Eye (tissue), 1 donor: Measurements from ENCODE around the gene RHOC.

Source experiments
- DNase-seq: peaks from one replicate; pipeline ENCODE4 v3.0.0-alpha.2; 2015

The RHOC gene

DNA sequence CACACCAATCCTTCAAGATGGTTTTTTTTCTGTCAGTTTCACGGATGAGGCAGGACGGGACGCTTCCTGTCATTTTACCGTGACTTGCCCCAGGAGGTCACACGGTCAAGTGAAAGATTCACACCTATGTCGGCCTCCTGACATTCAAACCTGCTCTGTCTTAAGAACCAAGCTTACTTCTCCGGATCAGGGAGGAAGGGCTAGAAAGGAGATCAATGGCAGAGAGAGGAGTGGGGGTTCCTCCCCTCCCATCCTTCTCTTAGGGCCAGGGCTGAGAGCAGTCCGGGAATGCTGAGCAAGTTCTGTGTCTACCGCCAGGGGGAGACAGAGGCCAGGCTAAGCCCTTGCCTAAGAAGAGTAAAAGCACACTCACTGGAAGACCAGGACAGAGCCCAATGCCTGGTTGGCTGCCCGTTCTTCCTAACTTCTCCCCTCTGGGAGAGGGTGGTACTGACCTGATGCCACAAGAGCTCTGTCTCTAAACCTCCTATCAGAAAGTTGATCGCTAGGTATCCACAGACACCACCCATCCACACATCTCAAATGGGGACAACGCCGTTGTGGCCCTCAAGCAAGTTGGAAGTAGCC lies 9.3 kb upstream of the RHOC start:
- DNase-seq, result peak; percentile 98

DNA sequence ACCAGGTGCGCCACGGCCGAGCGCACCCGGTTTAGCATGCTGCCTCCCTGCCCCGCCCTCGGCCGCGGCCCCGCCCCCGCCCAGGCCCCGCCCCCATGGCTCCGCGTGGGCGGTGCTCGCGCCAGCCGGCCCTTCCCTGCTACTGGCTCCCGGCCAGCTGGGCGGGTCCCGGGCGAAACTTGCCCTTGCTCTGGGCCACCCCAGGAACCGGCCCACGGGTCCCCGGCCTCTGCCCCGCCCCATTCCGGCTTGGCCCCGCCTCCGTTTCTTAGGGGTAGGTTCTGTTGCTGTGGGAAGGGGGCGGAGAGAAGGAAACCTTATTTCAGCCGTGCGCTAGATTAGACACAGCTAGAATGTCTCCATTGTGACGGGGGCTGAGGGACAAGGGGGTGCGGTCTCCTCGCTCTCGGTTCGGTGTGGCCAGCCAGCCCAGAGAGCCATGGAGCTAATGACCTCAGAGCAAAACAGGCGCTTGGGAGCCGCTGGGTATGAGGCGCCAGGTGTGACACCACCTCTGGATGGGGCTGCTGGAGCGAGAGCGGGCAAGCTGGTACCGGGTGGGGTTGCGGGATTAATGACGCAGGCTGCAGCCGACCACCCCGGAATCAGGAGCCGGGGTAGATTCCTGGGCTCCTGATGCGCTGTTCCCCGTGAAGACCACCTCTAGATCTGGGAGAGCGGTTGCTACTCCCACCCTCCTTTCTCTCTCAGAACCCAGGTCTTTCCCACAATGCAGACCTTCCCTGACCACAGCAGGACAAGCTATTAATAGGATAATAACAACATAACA lies 8.5 kb upstream of the RHOC start, which contains the start of gene PPM1J:
Gene PPM1J, minus strand, starts transcription at position 69 of the 790 bp plus-strand sequence. Its CDS starts 31 bp downstream, at position 38.
- peak; percentile 94 for DNase-seq

DNA sequence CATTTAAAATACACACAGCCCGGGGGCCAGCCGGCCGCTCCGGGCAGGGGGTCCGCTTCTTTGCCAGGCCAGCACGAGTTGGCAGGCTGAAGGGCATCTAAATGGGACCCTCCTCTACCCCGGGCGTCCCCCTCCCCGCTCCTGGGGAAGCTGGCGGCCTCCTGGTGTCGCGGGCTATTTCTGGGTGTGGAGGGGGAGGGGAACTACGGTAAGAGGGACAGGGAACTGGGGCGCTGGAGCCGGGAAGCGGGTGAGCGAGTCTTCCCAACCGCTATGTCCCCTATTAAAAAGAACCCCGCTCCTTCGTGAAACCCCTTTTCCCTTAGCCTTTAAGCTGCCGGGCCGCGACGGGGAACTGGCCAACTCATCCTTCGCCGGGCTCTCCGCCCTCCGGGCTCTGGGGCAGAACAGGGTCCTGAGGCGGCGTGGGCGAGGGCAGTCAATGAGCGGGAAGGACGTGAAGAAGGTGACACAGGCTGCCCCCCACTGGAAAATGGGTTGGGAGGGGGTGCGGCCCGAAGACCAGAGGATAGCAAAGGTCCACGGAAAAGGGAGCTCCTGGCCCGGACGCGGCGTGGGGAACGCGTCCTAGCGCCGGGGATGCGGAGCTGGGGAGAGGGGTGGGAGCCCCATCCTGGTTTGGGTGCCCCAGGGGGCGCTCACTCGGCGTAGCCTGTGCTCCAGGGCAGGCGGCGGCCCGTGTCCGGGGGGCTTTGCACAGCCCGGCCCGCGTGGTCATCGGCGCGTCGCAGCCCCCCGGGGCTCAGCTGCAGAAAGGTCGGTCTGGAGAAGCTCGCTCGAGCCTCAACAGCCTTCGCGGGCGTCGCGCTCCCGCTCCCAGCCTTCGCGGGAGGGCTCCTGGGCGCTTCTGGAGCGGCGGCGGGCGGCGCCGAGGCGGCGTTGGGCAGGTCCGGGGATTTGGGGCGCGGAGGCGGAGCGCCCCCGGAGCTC lies 7.7 kb upstream of the RHOC start:
- DNase-seq, result peak; percentile 58

DNA sequence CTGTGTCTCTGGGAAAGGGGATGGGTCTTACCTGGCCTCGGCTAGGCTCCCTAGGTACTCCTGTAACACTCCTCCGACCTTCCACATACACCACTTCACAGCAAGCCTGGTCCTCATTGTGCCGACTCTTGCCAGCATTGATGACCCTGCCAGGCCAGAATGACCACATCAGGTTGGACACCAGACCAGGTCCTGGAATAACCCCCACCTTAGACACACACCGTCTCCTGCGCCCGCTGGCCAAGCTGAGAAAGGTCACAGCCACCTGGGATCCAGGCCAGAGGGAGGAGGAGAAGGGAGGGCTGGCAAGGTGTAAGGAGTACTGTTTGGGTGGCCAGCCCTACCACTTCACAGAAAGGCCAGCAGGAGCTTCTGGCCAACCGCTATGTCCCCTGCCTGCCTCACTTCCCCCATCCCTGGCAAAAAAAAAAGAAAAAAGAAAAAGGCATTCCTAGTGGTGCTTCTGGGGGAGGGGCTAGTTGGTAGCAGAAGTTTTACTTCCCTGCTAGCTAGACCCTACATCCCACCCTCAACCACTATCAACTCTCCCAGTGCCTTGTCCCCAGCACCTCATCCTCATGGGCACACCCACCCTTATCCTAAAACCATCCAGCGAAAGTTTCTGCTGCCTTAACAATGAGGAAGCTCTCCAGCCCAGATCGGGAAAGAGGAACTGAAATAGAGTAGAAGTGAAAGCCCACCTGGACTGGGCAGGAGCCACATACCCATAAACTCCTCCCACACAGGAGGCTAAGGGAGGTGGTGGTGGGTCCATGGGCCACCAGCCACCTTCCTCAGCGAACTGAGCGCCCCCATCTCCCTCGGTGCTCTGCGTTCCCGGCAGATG lies 6.8 kb upstream of the RHOC start:
- no peak for DNase-seq

DNA sequence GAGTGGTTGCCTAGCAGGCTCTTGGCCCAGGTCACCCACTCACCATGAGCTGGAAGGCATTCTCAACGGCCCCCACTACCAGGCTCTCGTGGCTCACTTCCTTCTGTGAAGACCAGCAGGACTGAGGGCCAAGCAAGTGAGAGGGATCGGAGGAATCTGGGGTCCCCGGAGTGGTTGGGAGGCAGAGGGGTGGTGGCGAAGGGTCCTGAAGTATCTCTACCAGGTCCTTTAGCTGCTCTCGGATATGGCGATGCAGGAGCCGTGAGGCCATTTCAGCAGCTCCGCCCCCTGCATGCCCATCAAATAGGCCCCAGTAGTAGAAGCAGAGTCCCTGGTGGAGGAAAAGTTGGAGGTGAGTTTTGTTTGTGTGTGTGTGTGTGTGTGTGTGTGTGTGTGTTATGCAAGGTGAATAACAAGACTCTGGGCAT lies 5.8 kb upstream of the RHOC start:
- DNase-seq, result no peak

DNA sequence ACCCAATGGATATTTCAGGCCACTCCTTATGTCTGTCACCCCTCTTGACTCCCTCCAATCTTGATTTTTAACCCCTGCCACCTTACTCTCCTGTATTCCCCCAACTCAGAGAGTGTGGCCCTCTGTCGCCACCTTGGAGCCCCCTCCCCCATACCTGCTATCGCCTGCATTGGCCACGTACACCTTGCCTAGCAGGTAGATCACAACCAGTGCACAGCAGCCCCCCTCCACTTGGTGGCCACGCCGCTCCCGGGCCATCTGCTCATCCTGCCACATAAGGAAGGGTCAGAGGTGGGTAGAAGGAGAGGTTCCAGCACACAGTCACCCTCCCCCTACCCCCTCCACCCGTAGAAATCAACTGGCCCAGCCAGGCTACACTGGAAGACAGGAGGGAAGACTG lies 5.3 kb upstream of the RHOC start:
- DNase-seq, result no peak

DNA sequence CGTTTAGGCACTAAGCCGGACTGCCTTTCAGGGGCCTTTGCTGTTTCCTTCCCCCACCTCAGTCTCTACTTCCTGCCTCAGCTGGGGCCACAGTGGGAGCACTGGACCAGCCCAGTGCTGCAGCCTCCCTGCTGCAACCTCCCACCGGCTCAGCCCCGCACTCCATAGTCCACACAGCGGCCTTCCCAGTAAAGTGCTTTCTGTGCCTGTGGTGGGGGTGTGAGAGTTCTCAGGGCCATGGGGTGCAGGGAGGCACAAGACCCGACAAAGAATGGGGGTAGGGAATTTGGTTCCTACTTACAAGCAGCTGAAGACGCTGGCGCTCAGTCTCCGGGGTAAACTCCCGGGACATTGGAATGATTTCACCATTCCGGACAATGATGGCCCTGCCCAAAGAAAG lies 4.7 kb upstream of the RHOC start:
- DNase-seq, result no peak

DNA sequence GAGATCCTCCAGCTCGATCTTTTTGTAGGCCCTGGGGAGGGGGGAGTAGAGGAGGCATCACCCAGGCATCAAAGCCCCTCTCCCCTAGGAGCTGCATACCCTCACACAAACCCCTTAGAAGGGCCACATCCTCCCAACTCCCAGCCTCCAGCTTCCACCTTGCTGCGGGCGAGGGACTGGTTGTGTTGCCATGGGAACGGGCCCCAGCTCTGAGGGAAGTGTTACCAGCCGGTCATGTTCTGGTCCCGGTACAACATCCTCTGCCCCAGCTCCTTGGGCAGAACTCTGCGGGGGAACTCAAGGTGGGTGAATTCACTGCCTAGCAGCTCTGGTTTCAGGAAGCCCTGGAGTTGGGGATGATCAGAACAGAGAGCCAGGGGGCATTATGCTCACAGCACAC lies 4.1 kb upstream of the RHOC start:
- no peak for DNase-seq

DNA sequence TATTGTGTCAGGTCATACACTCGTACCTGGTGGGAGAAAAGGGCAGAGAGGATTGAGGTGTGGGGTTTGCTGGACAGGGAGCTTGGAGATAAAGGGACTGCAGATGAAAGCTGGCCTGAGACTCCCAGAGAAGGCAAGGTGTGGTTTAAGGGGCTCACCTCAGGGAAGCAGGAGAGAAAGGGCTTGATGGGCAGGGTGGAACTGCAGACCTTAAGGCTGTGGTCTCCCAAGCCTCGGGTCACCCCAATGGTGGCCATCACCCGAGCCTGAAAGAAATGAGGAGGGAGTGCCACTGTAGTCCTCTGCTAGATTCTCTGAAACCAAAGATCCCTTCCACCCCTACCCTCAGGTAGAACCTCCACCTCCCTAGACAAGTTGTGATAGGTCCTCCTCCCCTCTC lies 3.7 kb upstream of the RHOC start:
- DNase-seq, result no peak

DNA sequence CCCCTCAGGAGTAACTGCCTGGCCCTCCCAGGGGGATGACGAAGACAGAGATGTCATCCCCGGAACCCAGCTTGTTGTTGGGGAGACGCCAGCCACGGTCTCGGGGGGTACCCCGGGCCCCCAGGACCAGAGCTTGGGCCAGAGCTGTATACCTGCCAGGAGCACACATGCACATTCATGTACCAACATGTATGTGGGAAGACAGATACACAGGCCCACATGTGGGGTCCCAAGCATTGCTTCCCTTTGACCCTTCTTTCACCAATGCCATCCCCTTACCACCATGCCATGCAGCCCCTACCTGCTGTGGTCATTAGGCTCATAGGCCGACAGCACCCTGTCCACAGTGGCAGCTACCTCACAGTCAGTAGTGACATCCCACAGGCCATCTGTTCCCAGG lies 3.2 kb upstream of the RHOC start:
- DNase-seq, result no peak

DNA sequence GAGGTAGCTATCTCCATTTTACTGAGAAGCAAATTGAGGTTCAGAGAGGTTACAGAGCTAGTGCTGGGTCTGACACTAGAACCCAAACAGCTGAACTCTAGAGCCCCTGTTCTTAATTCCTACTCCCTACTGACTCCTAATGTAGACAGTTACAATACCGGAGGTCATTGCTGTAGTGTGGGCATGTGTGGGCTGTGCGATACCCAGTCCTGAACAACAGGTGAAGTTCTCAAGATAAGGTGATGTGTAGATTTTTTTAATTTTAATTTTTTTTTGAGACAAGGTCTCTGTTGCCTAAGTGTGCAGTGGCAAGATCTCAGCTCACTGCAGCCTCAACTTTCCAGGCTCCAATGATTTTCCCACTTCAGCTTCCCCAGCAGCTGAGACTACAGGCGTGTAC lies 1.6 kb upstream of the RHOC start:
- DNase-seq, result no peak

DNA sequence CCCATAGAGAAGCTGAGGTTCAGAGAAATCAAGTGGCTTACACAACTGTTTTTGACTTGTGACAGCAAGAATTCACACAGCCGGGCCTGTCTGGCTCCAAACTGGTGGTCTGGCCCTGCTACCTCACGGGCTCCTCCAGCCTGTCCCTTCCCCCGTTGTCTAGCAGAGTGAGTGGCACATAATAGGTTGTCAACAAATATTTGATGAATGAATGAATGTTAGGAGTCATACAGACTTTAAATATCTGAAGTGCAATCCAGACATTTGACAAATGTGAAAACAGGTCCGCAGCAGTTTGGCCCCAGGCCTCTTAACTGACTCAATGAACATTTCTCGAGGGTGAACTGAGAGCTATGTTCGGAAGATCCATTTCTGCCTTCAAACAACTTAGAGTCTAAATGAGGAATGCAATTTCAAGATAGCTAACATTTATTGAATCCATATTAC lies 1.1 kb upstream of the RHOC start:
- no peak for DNase-seq

DNA sequence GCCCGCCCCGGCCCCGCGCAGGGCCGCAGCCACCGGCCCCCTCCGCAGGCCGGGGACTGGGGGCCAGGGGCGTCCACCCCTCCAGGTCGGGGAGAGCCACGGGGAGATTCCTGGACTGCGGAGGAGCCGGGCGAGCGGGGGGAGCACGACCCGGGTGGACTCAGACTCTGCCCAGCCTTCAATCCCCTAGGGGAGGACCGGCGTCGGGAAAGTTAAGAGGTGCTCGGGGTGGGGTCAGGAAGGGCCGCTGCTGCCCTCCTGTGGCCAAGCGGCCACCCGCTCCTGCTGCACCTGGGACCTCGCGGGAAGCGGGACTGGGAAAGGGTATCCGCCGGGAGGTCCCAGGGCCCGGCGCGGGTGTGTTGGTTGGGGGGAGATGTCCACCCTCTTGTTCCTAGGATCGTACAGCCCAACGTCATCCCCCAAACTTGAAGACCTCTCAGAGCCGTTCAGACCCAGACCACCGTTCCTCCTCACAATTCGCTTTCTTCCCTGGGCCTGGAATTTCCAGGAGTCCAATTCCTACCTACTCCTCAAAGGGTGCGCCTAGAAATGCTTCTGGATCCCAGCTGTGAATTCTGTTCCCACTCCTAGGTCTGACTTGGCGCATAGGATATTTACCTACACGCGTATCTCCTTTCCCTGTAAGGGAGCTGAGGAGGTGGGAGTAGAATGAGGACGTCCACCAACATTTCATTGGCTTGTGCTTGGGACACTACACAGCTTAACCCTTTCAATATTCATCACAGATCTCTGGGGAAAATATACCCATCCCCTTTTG lies 484 bp upstream of the RHOC start:
- DNase-seq, result peak; percentile 94

DNA sequence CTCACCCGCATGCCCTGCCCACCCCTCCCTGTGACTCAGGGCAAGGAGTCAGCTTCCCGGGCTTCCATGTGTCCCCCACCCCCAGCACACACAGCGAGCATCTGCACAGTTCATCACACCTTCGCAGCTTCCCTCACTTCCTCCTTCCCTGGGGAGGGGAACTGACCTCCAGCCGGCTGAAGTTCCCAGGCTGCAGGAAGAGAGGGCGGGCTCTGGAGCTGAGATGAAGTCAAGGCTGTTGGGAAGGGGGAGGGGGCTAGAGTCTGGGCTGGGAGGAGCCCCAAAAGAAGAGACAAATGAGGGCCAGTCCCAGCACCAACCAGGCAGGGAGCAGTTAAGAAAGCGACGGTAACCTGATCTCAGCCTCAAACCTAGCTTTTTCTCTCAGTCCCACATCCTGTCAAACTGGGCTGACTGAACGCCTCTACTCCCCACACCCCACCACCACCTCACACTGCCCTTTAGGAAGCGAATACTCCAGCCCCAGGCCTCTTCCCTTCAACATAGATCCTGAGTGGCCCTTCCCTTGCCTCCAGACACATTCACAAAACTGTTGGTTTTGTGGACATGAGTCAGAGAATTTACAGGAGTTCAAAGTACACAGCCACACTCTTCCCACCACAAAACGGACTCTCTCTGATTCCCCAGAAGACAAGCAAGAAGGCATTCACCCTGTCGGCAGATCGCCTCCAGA lies 1.8 kb downstream of the RHOC start:
- DNase-seq, result peak; percentile 94

DNA sequence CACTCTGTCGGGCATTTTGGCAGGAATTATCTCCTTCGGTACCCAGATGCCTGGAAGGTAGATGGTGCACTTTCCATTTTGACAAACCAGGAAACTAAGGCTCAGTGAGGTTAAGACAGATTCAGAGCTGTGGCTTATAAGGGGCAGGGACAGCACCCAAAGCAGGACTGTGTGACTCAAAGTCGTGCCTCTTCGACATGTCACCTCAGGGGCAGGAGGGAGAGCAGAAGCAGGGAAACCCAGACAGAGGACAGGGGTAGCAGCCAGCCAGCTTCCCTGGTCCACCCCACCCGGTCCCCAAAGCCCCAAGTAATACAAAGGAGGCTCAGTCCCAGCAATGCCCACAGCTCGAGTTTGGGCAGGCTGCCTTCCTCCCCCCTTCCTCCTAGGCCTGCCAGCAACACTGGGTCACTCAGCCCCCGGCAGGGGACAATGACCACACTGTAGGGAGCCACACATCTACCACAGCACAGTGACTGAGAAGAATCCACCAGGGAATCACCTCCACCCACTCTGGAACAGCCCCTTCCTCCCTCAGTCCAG lies 2.5 kb downstream of the RHOC start:
- no peak for DNase-seq

DNA sequence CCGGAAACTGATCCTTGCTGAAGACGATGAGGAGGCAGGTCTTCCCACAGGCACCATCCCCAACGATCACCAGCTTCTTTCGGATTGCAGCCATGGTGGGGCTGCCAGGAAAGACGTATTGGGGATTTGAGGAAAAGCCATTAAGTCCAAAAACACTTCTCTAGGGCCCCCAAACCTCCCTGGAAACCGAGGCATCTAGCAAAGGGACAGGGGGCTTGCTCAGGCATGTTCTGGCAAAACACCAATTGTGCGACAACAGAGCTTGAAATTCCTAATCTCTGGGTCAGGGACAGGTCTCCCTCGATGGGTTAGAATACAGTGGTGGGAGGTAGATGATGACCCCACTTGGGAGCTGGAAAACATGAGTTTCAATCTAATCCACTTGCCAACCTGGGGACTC lies 3.2 kb downstream of the RHOC start:
- DNase-seq, result no peak

DNA sequence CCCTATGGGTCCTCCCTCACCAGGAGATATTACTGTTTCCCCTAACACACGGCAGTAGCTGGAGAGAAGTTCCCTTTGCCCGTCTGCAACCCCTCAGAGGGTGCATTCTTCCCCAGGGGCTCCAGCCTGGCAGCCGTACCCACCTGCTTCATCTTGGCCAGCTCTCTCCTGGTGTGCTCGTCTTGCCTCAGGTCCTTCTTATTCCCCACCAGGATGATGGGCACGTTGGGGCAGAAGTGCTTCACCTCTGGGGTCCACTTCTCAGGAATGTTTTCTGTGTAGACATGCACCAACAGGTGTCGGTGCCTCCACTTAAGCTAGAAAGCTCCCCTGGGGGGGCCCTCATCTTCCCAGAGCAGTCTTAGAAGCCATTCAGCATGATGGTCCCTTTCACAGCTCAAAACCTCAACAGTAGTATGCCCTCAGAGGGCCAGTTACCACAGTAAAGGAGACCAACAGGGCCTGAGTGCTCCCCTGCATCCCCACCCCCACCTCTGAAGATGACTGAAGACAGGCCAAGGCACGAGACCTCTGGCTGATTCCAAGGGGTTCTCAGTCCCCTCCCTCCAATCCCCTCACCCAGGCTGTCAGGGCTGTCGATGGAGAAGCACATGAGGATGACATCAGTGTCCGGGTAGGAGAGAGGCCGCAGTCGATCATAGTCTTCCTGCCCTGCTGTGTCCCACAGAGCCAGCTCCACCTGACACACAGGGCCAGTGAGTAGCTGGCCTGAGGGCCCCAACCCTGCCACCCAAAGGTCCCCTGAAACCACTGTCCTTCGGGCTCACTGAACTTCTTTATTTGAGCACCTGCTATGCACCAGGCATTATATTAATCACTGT lies 4.3 kb downstream of the RHOC start:
- DNase-seq, result no peak

DNA sequence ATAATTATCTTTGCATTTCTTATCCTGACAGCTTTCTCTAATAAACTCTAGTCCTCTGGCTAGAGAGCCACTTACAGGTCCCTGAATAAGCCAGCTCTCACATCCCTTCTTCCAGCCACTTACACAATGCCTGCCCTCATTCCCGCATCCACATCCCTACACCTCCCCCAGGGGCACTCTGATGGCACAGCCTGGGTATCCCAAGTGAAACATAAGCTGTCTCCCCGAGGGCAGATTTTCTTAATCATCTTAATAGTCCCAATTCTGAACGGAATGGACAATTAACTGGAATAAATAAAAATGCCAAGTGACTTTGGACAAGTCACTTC lies 4.9 kb downstream of the RHOC start:
- DNase-seq, result no peak

DNA sequence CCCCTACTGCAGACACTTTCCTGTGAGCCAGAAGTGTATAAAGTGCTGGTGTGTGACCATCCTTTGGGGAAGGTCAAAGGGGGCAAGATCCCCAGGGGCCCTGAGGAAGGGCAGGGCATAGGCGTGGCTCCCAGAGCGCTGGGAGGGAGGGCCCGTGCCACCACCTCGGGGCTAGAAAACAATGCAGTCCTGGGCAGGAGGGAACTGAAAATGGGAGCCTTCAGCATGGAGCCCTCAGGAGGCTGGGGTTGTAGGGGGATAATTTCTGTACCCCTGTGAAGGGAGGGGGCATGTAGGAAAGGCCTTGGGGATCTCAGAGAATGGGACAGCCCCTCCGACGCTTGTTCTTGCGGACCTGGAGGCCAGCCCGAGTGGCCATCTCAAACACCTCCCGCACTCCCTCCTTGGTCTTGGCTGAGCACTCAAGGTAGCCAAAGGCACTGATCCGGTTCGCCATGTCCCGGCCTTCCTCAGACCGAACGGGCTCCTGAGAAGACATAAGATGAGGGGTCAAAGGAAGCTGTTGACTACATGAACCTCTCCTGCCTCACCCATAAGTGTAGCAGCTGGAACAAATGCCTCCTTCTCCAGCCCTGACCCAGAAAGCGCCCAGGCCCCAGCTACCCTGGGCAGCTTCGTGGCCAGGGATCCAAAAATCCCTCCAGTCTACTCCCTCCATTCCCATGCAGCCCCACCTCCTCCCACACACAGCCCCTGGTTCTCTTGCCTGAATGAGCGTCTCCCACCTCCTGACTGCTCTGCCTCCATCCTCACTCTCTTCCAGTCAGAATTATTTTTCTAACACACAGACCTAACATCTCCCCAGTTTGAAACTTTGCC lies 5.5 kb downstream of the RHOC start:
- DNase-seq, result no peak
